Vagina (tissue), 2 donors: ENCODE measurements around the gene DCD. TPM values are rescaled to one million over a fixed set of nuclear protein-coding genes. Genes with fewer than 3 reads are reported as not detected.

Experiments
- DNase-seq, 2 donors: peaks; one replicate each; pipeline ENCODE4 v3.0.0-alpha.2; 2017; ENCODE audit errors: extremely low spot score in 2 of 2
- H3K27ac ChIP-seq: fragments of 200-600 bp; sonication (generic); one replicate; pipeline ENCODE4 v1.5.1; 2019
- H3K27me3 ChIP-seq: fragments of 200-600 bp; sonication (generic); one replicate; pipeline ENCODE4 v1.5.1; 2019
- H3K36me3 ChIP-seq, 2 donors: fragments of 200-600 bp; sonication (generic); one replicate each; pipeline ENCODE4 v1.5.1; 2017 to 2019
- H3K4me1 ChIP-seq: fragments of 200-600 bp; sonication (generic); one replicate; pipeline ENCODE4 v1.5.1; 2019
- H3K4me3 ChIP-seq, 2 donors: fragments of 200-600 bp; sonication (generic); 1 replicate in 1 of 2; 2 replicates in 1 of 2; pipeline ENCODE4 v1.5.1; 2016 to 2019
- H3K9me3 ChIP-seq: fragments of 200-600 bp; sonication (generic); one replicate; pipeline ENCODE4 v1.5.1; 2019
- POLR2A ChIP-seq, 2 donors: fragments of 450-650 bp; IDR thresholded peaks; one replicate each; pipeline ENCODE4 v1.6.1; 2017; ENCODE audit warnings: antibody characterized with exemption in 2 of 2, mild to moderate bottlenecking in 2 of 2, moderate library complexity in 2 of 2
- POLR2AphosphoS5 ChIP-seq, 2 donors: sonication (generic); formaldehyde crosslinking; IDR thresholded peaks; one replicate each; pipeline ENCODE4 v1.9.0; 2017; ENCODE audit warnings: antibody characterized with exemption in 2 of 2, mild to moderate bottlenecking in 2 of 2, low read depth in 1 of 2; ENCODE audit not compliant: insufficient read depth in 1 of 2
- intact Hi-C: fragments of 100-400 bp; cut with DNase I; formaldehyde crosslinking; loops from one replicate; pipeline ENCODE4 v1.15.1; 2023
- total RNA-seq: library from RNA; depleted of rRNA; stranded (reverse); fragments of >200 nt; gene quantifications from one replicate; pipeline ENCODE4 v1.2.3, GENCODE V29; 2016
- TF ChIP-seq, protein P1 (sequence below), 3 experiments: fragments of 450-650 bp in 2 of 3; fragments of 200-600 bp in 1 of 3; sonication (generic) in 1 of 3; IDR thresholded peaks; one replicate each; pipeline ENCODE4 v1.5.1; 2017 to 2019; ENCODE audit warnings: antibody characterized with exemption in 3 of 3, mild to moderate bottlenecking in 2 of 3, moderate library complexity in 2 of 3

DCD gene, protein sequence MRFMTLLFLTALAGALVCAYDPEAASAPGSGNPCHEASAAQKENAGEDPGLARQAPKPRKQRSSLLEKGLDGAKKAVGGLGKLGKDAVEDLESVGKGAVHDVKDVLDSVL
- not detected for total RNA-seq

DNA sequence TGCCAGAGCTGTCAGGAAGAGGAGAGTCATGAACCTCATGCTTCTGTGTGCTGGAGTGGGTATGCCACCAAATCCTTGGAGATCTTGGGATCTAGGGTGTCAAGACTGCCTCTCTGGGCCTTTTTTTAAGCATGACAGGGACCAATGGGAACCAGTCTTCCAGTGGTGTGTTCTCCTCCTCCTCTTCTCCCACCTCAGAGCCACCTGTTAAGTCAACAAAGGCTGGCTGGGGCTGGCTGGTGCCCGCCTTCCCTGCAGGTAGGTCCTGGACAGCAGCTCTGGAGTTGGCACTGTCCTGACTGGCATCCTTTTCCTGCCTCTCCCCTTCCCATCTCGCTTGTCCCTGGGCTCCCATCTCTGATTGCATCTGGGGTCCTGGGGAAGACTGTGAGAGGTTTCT lies at the start of gene DCD:
Gene DCD, minus strand, starts transcription at position 101 of the 400 bp plus-strand sequence. Its CDS starts 62 bp downstream, at position 39.
- Histone ChIP-seq H3K9me3 (no peaks in the 10 kb centered on the region), H3K27me3 (no peaks in the 10 kb centered on the region), H3K4me3 (no peak within 1 kb of the TSS), H3K36me3 (no peaks in the 10 kb centered on the region), H3K4me1 (no peaks in the 10 kb centered on the region), H3K27ac (no peak within 1 kb of the TSS)
- no peak for DNase-seq
- intact Hi-C loops, result no loop called here
- TF ChIP-seq, protein P1, sequence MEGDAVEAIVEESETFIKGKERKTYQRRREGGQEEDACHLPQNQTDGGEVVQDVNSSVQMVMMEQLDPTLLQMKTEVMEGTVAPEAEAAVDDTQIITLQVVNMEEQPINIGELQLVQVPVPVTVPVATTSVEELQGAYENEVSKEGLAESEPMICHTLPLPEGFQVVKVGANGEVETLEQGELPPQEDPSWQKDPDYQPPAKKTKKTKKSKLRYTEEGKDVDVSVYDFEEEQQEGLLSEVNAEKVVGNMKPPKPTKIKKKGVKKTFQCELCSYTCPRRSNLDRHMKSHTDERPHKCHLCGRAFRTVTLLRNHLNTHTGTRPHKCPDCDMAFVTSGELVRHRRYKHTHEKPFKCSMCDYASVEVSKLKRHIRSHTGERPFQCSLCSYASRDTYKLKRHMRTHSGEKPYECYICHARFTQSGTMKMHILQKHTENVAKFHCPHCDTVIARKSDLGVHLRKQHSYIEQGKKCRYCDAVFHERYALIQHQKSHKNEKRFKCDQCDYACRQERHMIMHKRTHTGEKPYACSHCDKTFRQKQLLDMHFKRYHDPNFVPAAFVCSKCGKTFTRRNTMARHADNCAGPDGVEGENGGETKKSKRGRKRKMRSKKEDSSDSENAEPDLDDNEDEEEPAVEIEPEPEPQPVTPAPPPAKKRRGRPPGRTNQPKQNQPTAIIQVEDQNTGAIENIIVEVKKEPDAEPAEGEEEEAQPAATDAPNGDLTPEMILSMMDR (IDR thresholded peaks at IDR 0.05), result no peak
- TF ChIP-seq POLR2A (IDR thresholded peaks at IDR 0.05), result no peak
- TF ChIP-seq POLR2AphosphoS5 (IDR thresholded peaks at IDR 0.05; ENCODE audit: insufficient read depth in 1 of 2, low read depth in 1 of 2), result no peak

DNA sequence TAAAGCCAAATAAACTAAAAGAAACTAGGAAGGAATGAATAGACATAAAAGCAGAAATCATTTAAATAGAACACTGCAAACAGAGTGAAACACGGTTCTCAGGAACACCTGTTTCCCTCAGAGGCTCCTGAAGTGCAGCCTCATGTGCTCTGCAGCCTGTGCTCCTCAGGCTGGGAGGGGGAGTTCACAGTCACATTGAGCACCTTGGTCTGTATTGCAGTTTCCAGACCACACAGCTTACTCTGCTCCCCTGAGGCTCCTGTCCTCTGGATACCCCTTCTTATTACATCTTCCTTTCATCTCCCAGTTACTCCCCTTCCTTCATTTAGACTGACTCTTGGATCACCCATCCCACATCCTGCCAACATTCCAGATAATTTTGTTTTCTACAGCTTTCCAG lies 49.7 kb upstream of the DCD start:
- Histone ChIP-seq H3K4me3 (no peak overlapping the region), H3K36me3 (no peaks in the 10 kb centered on the region), H3K9me3 (no peaks in the 10 kb centered on the region), H3K4me1 (no peaks in the 10 kb centered on the region), H3K27ac (no peak overlapping the region), H3K27me3 (no peaks in the 10 kb centered on the region)
- no peak for DNase-seq
- intact Hi-C loops, result no loop called here
- TF ChIP-seq, protein P1 (IDR thresholded peaks at IDR 0.05), result no peak

DNA sequence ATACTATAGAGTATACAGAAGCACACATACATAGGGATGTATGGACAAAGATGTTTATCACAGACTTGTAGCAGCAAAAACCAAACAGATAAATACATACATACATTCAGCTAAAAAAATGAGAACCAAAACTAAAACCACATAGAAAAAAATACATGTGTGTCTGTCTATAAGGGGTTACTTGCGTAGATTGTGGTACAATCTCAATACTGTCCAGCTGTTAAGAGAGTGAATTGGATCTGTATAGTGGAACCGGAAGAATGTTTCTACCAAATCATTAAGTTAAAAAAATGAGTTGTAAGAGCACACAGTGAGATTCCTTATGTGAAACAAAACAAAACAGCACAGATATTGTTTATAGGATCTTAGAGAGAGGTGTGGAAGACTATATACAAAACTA lies 44.2 kb upstream of the DCD start:
- H3K27me3 ChIP-seq, result no peaks in the 10 kb centered on the region
- TF ChIP-seq, protein P1 (IDR thresholded peaks at IDR 0.05), result no peak
- TF ChIP-seq POLR2A (IDR thresholded peaks at IDR 0.05), result no peak
- no peak for TF ChIP-seq POLR2AphosphoS5 (IDR thresholded peaks at IDR 0.05; ENCODE audit: insufficient read depth in 1 of 2, low read depth in 1 of 2)
- H3K27ac ChIP-seq, result no peak overlapping the region
- no peak for DNase-seq
- H3K9me3 ChIP-seq, result no peaks in the 10 kb centered on the region
- no peak overlapping the region for H3K4me3 ChIP-seq
- no peaks in the 10 kb centered on the region for H3K36me3 ChIP-seq
- no peaks in the 10 kb centered on the region for H3K4me1 ChIP-seq
- intact Hi-C loops, result no loop called here

DNA sequence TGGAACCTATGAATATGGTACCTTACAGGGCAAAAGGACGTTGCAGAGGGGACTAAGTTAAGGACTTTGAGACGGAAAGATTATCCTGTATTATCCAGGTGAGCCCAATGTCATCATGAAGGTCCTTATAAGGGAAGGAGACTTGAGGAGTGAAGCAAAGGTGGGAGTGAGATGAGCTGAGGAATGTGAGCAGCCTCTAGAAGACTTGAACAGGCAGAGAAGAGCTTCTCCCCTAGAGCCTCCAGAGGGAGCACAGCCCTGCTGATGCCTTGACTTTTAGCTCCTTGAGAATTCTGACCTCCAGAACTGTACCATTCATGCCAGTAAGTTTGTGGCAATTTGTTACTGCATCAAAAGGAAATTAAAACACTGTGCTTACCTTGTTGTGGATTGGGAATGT lies 41.8 kb upstream of the DCD start:
- no peak overlapping the region for H3K4me3 ChIP-seq
- H3K27me3 ChIP-seq, result no peaks in the 10 kb centered on the region
- no peak for DNase-seq
- intact Hi-C loops, result no loop called here
- no peak overlapping the region for H3K27ac ChIP-seq
- TF ChIP-seq POLR2AphosphoS5 (IDR thresholded peaks at IDR 0.05; ENCODE audit: insufficient read depth in 1 of 2, low read depth in 1 of 2) (no peak), POLR2A (IDR thresholded peaks at IDR 0.05) (no peak)
- TF ChIP-seq, protein P1 (IDR thresholded peaks at IDR 0.05), result no peak
- no peaks in the 10 kb centered on the region for H3K9me3 ChIP-seq
- no peaks in the 10 kb centered on the region for H3K36me3 ChIP-seq
- no peaks in the 10 kb centered on the region for H3K4me1 ChIP-seq

DNA sequence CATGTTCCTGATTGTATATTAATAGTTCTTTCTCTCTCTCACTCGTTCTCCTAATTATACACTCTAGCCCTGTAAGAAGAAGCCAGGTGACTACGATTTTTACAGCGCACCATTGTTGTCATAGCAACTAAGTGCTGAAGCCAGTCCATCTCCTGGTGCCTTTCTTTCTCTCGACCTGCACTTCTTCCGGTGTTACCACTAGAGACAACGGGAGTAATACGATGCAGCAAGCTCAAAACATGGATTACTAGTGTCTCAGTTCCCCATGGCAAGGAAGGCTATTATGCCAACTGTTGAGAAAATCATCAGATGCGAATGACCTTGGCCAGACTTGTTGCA lies 40.8 kb upstream of the DCD start:
- Histone ChIP-seq H3K36me3 (no peaks in the 10 kb centered on the region), H3K27ac (no peak overlapping the region), H3K4me3 (no peak overlapping the region), H3K27me3 (no peaks in the 10 kb centered on the region), H3K4me1 (no peaks in the 10 kb centered on the region), H3K9me3 (no peaks in the 10 kb centered on the region)
- DNase-seq, result no peak
- TF ChIP-seq POLR2A (IDR thresholded peaks at IDR 0.05), result no peak
- TF ChIP-seq POLR2AphosphoS5 (IDR thresholded peaks at IDR 0.05; ENCODE audit: insufficient read depth in 1 of 2, low read depth in 1 of 2), result no peak
- TF ChIP-seq, protein P1 (IDR thresholded peaks at IDR 0.05), result no peak
- intact Hi-C loops, result no loop called here
